HepG2 (cell line): ENCODE measurements around the gene DBN1. TPM values are rescaled to one million over a fixed set of nuclear protein-coding genes. Genes with fewer than 3 reads are reported as not detected.
A peak's percentile ranks its signal among the peaks of the same experiment; 100 is the strongest.

ENCODE experiments used
- ARNTL ChIP-seq: sonication (generic); formaldehyde crosslinking; IDR thresholded peaks from 2 replicates; pipeline ENCODE4 v1.4.0; 2020; ENCODE audit warnings: mild to moderate bottlenecking, missing genetic modification reagents
- ELF4 ChIP-seq: sonication (generic); formaldehyde crosslinking; IDR thresholded peaks from 2 replicates; pipeline ENCODE4 v1.5.0; 2020; ENCODE audit warnings: missing genetic modification reagents, mild to moderate bottlenecking, moderate library complexity, borderline replicate concordance
- FOXK2 ChIP-seq: fragments of 450-650 bp; IDR thresholded peaks from 2 replicates; pipeline ENCODE4 v1.6.1; 2016
- FOXP1 ChIP-seq, 2 experiments: fragments of 450-650 bp in 1 of 2; IDR thresholded peaks; 2 replicates each; pipeline ENCODE4 v1.6.1; 2017 to 2018; ENCODE audit warnings: antibody characterized with exemption in 1 of 2
- MIER3 ChIP-seq: IDR thresholded peaks from 2 replicates; pipeline ENCODE4 v1.6.1; 2016; ENCODE audit warnings: missing compliant biosample characterization, borderline replicate concordance
- MIXL1 ChIP-seq: IDR thresholded peaks from 2 replicates; pipeline ENCODE4 v1.6.1; 2016
- MTA3 ChIP-seq: sonication (generic); formaldehyde crosslinking; IDR thresholded peaks from 2 replicates; pipeline ENCODE4 v1.4.0; 2020; ENCODE audit warnings: missing genetic modification reagents
- MTF1 ChIP-seq: sonication (generic); formaldehyde crosslinking; IDR thresholded peaks from 2 replicates; pipeline ENCODE4 v1.5.0; 2020; ENCODE audit warnings: missing genetic modification reagents
- NKX3-1 ChIP-seq: sonication (generic); formaldehyde crosslinking; IDR thresholded peaks from 2 replicates; pipeline ENCODE4 v1.5.0; 2020; ENCODE audit warnings: missing genetic modification reagents
- SRSF1 ChIP-seq: fragments of 200-400 bp; formaldehyde crosslinking; optimal IDR thresholded peaks from 2 replicates; pipeline ENCODE3; 2017; ENCODE audit warnings: mild to moderate bottlenecking, low read depth, low read length, moderate library complexity
- TCF12 ChIP-seq, 2 experiments: fragments of 450-650 bp in 1 of 2; sonication (generic) in 1 of 2; formaldehyde crosslinking in 1 of 2; IDR thresholded peaks; 2 replicates each; pipeline versions ENCODE4 v1.6.1 to v1.8.0; 2017 to 2022; ENCODE audit warnings: antibody characterized with exemption in 1 of 2, mild to moderate bottlenecking in 1 of 2, missing genetic modification reagents in 1 of 2, moderate library complexity in 1 of 2
- U2AF2 ChIP-seq: fragments of 200-400 bp; formaldehyde crosslinking; IDR thresholded peaks from 2 replicates; pipeline ENCODE4 v1.6.1; 2017; ENCODE audit warnings: low read depth, mild to moderate bottlenecking, low read length
- ZBTB21 ChIP-seq: sonication (generic); formaldehyde crosslinking; IDR thresholded peaks from 2 replicates; pipeline ENCODE4 v1.4.0; 2020; ENCODE audit warnings: missing genetic modification reagents
- ZFP36 ChIP-seq: fragments of 150-350 bp; IDR thresholded peaks from 2 replicates; pipeline ENCODE4 v1.6.1; 2018; ENCODE audit warnings: borderline replicate concordance, low read length, low read depth; ENCODE audit not compliant: partially characterized antibody
- ZNF205 ChIP-seq: IDR thresholded peaks from 2 replicates; pipeline ENCODE4 v1.6.1; 2018; ENCODE audit warnings: missing biosample characterization, missing genetic modification reagents
- ZNF781 ChIP-seq: sonication (generic); formaldehyde crosslinking; IDR thresholded peaks from 2 replicates; pipeline ENCODE4 v1.5.1; 2020; ENCODE audit warnings: borderline replicate concordance, mild to moderate bottlenecking, missing genetic modification reagents; ENCODE audit errors: not compliant biosample characterization
- polyA plus RNA-seq, 8 experiments: library from polyadenylated mRNA; depleted of rRNA in 3 of 8; stranded (reverse) in 7 of 8; unstranded in 1 of 8; fragments of >200 nt; fragmentation: Illumina TruSeq in 4 of 8; extraction: Trizol in 4 of 8; gene quantifications; 2 replicates each; pipeline versions ENCODE4 v1.2.1 to v1.2.3, GENCODE V29; 2011 to 2016; ENCODE audit warnings: low read depth in 4 of 8, missing spikeins in 1 of 8, mixed read lengths in 1 of 8; ENCODE audit not compliant: insufficient read depth in 1 of 8
- total RNA-seq, 5 experiments: library from RNA; depleted of rRNA; stranded (reverse); fragments of >200 nt; fragmentation: Illumina TruSeq; extraction: Trizol; gene quantifications; 2 replicates each; pipeline ENCODE4 v1.2.3, GENCODE V29; 2016; ENCODE audit warnings: low read depth in 1 of 5
- TF ChIP-seq, protein P1 (sequence below), 2 experiments: sonication (generic) in 1 of 2; formaldehyde crosslinking in 1 of 2; IDR thresholded peaks; 2 replicates each; pipeline versions ENCODE4 v1.4.0 to v1.6.1; 2018 to 2020; ENCODE audit warnings: missing genetic modification reagents in 2 of 2, borderline replicate concordance in 1 of 2, low read depth in 1 of 2, mild to moderate bottlenecking in 1 of 2, missing biosample characterization in 1 of 2
- TF ChIP-seq, protein P2 (sequence below): sonication (generic); formaldehyde crosslinking; IDR thresholded peaks from 2 replicates; pipeline ENCODE4 v1.8.1; 2023; ENCODE audit warnings: mild to moderate bottlenecking, inconsistent platforms, moderate library complexity, missing genetic modification reagents, borderline replicate concordance
- TF ChIP-seq, protein P3 (sequence below): sonication (generic); formaldehyde crosslinking; IDR thresholded peaks from 2 replicates; pipeline ENCODE4 v1.8.0; 2022; ENCODE audit warnings: mild to moderate bottlenecking, missing genetic modification reagents, moderate library complexity
- TF ChIP-seq, protein P4 (sequence below): sonication (generic); formaldehyde crosslinking; IDR thresholded peaks from 2 replicates; pipeline ENCODE4 v1.4.0; 2020; ENCODE audit warnings: missing genetic modification reagents, borderline replicate concordance
- TF ChIP-seq, protein P5 (sequence below): sonication (generic); formaldehyde crosslinking; IDR thresholded peaks from 2 replicates; pipeline ENCODE4 v1.4.0; 2020; ENCODE audit warnings: missing genetic modification reagents

The DBN1 gene
- total and polyA plus RNA-seq, 2 of the 13 experiments (the other 11 are each of a cell fraction or from before 2014, with no cell fraction given), result 27.0 to 37.3 TPM

DNA sequence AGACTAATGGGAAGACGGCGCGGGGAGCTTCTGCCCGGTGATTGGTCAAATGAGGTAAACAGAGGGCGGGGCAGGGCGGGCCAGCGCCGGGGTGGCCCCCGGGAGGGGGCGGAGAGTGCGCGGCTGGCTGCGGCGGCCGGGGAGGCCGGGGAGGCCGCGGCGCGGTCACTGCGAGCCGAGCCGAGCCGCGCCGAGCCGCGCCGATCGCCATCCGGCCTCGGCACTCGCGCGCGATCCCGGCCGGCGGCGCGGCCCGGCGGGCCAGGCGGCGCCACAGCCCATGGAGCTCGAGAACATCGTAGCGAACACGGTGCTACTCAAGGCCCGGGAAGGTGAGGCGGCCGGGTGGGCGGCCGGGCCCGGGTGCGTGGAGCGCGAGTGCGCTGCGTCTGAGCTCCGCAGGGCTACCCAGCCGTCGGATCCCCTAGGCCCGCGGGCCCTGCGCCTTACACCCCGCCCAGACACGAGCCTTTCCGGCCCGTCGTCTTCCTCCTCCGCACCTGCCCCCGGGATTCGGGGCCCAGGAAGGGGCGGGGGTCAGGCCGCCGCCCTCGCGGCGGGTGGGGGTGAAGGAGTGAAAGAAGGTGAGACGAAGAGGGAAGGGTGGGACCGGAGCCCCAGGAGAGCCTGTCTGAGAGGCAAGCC is 46.7 kb downstream of the DBN1 start, which contains the start of gene GRK6 (continued):
- TF ChIP-seq, protein P1, sequence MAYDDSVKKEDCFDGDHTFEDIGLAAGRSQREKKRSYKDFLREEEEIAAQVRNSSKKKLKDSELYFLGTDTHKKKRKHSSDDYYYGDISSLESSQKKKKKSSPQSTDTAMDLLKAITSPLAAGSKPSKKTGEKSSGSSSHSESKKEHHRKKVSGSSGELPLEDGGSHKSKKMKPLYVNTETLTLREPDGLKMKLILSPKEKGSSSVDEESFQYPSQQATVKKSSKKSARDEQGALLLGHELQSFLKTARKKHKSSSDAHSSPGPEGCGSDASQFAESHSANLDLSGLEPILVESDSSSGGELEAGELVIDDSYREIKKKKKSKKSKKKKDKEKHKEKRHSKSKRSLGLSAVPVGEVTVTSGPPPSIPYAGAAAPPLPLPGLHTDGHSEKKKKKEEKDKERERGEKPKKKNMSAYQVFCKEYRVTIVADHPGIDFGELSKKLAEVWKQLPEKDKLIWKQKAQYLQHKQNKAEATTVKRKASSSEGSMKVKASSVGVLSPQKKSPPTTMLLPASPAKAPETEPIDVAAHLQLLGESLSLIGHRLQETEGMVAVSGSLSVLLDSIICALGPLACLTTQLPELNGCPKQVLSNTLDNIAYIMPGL (CRISPR knock-in tag; IDR thresholded peaks at IDR 0.05; ENCODE audit: borderline replicate concordance in 1 of 2, low read depth in 1 of 2), result 0 out of 4 replicates have a peak, but pooled peaks of 1 of the 2 experiments have one; percentile 6
- no peak for TF ChIP-seq TCF12 (IDR thresholded peaks at IDR 0.05)
- 0 out of 2 replicates have a peak, but pooled peaks have one; percentile 32 for TF ChIP-seq TCF12 (CRISPR knock-in tag; IDR thresholded peaks at IDR 0.05)
- TF ChIP-seq NKX3-1, result 0 out of 2 replicates have a peak, but pooled peaks have one; percentile 30
- TF ChIP-seq, protein P2, sequence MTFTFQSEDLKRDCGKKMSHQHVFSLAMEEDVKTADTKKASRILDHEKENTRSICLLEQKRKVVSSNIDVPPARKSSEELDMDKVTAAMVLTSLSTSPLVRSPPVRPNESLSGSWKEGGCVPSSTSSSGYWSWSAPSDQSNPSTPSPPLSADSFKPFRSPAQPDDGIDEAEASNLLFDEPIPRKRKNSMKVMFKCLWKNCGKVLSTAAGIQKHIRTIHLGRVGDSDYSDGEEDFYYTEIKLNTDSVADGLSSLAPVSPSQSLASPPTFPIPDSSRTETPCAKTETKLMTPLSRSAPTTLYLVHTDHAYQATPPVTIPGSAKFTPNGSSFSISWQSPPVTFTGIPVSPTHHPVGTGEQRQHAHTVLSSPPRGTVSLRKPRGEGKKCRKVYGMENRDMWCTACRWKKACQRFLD (CRISPR knock-in tag), result 0 out of 2 replicates have a peak, but pooled peaks have one; percentile 0
- TF ChIP-seq, protein P3, sequence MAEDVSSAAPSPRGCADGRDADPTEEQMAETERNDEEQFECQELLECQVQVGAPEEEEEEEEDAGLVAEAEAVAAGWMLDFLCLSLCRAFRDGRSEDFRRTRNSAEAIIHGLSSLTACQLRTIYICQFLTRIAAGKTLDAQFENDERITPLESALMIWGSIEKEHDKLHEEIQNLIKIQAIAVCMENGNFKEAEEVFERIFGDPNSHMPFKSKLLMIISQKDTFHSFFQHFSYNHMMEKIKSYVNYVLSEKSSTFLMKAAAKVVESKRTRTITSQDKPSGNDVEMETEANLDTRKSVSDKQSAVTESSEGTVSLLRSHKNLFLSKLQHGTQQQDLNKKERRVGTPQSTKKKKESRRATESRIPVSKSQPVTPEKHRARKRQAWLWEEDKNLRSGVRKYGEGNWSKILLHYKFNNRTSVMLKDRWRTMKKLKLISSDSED, result no peak
- TF ChIP-seq ELF4, result 0 out of 2 replicates have a peak, but pooled peaks have one; percentile 67
- TF ChIP-seq ZFP36, result no peak
- no peak for TF ChIP-seq MIER3 (CRISPR knock-in tag)
- TF ChIP-seq, protein P4, sequence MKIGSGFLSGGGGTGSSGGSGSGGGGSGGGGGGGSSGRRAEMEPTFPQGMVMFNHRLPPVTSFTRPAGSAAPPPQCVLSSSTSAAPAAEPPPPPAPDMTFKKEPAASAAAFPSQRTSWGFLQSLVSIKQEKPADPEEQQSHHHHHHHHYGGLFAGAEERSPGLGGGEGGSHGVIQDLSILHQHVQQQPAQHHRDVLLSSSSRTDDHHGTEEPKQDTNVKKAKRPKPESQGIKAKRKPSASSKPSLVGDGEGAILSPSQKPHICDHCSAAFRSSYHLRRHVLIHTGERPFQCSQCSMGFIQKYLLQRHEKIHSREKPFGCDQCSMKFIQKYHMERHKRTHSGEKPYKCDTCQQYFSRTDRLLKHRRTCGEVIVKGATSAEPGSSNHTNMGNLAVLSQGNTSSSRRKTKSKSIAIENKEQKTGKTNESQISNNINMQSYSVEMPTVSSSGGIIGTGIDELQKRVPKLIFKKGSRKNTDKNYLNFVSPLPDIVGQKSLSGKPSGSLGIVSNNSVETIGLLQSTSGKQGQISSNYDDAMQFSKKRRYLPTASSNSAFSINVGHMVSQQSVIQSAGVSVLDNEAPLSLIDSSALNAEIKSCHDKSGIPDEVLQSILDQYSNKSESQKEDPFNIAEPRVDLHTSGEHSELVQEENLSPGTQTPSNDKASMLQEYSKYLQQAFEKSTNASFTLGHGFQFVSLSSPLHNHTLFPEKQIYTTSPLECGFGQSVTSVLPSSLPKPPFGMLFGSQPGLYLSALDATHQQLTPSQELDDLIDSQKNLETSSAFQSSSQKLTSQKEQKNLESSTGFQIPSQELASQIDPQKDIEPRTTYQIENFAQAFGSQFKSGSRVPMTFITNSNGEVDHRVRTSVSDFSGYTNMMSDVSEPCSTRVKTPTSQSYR (CRISPR knock-in tag), result no peak
- no peak for TF ChIP-seq ZBTB21 (CRISPR knock-in tag)
- no peak for TF ChIP-seq ZNF781
- TF ChIP-seq SRSF1, result peak; percentile 0
- TF ChIP-seq MTA3 (CRISPR knock-in tag), result no peak
- TF ChIP-seq ZNF205, result no peak
- no peak for TF ChIP-seq ARNTL
- TF ChIP-seq, protein P5, sequence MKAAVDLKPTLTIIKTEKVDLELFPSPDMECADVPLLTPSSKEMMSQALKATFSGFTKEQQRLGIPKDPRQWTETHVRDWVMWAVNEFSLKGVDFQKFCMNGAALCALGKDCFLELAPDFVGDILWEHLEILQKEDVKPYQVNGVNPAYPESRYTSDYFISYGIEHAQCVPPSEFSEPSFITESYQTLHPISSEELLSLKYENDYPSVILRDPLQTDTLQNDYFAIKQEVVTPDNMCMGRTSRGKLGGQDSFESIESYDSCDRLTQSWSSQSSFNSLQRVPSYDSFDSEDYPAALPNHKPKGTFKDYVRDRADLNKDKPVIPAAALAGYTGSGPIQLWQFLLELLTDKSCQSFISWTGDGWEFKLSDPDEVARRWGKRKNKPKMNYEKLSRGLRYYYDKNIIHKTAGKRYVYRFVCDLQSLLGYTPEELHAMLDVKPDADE, result 0 out of 2 replicates have a peak, but pooled peaks have one; percentile 36
- TF ChIP-seq FOXP1 (IDR thresholded peaks at IDR 0.05), result no peak
- TF ChIP-seq FOXP1 (CRISPR knock-in tag; IDR thresholded peaks at IDR 0.05), result no peak
- TF ChIP-seq FOXK2, result peak; percentile 59; the same call in 1 of the 2 replicates
- TF ChIP-seq U2AF2, result no peak
- no peak for TF ChIP-seq MTF1
- no peak for TF ChIP-seq MIXL1 (CRISPR knock-in tag)
